Upper lobe of left lung (tissue), 4 donors: ENCODE data around the gene TOMM20.
"Not testable (repeated sequence)": the region's sequence is repeated elsewhere in the genome, so short reads cannot be mapped to it uniquely, and the experiment has no call there.

Source experiments
- CTCF ChIP-seq, 6 experiments: fragments of 450-650 bp in 4 of 6; fragments of 200-600 bp in 2 of 6; sonication (generic) in 2 of 6; IDR thresholded peaks; one replicate each; pipeline ENCODE4 v1.5.1; 2016 to 2019; ENCODE audit warnings: antibody characterized with exemption in 6 of 6
- EP300 ChIP-seq, 4 donors: sonication (generic); formaldehyde crosslinking; IDR thresholded peaks; one replicate each; pipeline ENCODE4 v1.5.1; 2017; ENCODE audit warnings: antibody characterized with exemption in 4 of 4, control low read depth in 2 of 4
- POLR2A ChIP-seq, 4 donors: fragments of 450-650 bp; IDR thresholded peaks; one replicate each; pipeline ENCODE4 v1.5.1; 2016 to 2017; ENCODE audit warnings: antibody characterized with exemption in 4 of 4, mild to moderate bottlenecking in 2 of 4
- POLR2AphosphoS5 ChIP-seq, 2 donors: sonication (generic); formaldehyde crosslinking; IDR thresholded peaks; one replicate each; pipeline ENCODE4 v1.5.1; 2017; ENCODE audit warnings: antibody characterized with exemption in 2 of 2

- not testable (repeated sequence) for TF ChIP-seq POLR2AphosphoS5, CTCF, POLR2A, EP300 (IDR thresholded peaks at IDR 0.05)
Observed at GRCh38 chr1:235080788-235081187, 47.8 kb downstream of the TOMM20 start.
